GM12892 (cell line): ENCODE results near the gene DNAJC18.

Source experiments
- POLR2A ChIP-seq: IDR thresholded peaks from 2 replicates; pipeline ENCODE4 v1.6.1; 2011; ENCODE audit warnings: low read depth, low read length, control low read depth
- POLR2AphosphoS5 ChIP-seq: IDR thresholded peaks from 2 replicates; pipeline ENCODE4 v1.6.1; 2011; ENCODE audit warnings: low read depth, low read length, control low read depth

- no peak for TF ChIP-seq POLR2A
- TF ChIP-seq POLR2AphosphoS5: no peak
Measured at GRCh38 chr5:139413963-139414362, 25.4 kb downstream of the DNAJC18 start.
